Stimulated activated CD4-positive, alpha-beta T cell treated with anti-CD3 and anti-CD28 coated beads, Interleukin-1b, Interleukin-23, amount 100 ng/mL, for 48 hours (primary cell): ENCODE measurements around the gene TCF3.
"Not testable (repeated sequence)": the region's sequence is repeated elsewhere in the genome, so short reads cannot be mapped to it uniquely, and the experiment has no call there.

Experiments used
- DNase-seq: peaks from one replicate; pipeline ENCODE4 v3.0.0-alpha.2; 2020

Gene TCF3

DNA sequence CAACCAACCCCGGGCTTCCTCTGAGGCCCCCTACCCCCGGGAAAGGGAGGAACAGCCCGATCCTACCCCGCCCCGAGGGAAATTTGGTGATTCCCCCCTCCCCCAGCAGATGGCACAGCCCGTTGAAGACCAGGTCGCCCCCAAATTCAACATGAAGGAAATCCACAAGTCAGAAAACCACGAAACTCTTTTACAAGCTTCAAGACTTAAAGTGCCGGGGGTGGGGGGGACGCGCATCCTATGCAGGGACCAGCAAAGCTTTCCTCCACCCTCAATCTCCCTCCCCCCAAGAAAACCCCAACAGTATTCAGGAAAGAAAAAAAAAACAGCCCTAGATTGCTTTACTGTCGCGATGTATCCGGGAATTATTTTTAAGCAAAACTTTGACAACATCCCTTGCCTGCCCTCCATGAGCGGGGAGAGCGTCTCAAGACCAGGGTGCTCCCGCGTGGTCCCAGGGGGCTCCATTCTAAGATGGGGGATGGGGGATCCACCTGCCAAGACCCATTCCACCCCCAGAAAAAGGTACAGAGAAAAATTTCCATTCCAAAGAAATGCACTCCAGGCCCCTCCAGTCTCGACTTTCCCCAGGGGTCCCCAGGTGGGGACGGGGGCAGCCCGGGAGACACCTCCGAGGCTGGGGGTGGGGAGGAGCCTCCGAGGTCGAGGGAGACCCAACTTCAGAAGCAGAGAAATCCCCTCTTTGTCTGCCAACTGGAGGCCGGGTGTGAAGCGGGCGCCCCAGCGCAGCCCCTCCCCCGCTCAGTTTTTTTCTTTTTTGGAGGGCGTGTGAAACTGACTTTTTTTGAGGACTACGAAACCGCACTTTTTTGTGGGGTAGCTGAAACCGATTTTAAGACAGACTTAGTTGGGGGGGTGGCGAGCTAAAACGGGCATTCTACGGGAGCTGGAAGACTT, 1.5 kb downstream of the TCF3 start:
- DNase-seq, result peak; percentile 45

DNA sequence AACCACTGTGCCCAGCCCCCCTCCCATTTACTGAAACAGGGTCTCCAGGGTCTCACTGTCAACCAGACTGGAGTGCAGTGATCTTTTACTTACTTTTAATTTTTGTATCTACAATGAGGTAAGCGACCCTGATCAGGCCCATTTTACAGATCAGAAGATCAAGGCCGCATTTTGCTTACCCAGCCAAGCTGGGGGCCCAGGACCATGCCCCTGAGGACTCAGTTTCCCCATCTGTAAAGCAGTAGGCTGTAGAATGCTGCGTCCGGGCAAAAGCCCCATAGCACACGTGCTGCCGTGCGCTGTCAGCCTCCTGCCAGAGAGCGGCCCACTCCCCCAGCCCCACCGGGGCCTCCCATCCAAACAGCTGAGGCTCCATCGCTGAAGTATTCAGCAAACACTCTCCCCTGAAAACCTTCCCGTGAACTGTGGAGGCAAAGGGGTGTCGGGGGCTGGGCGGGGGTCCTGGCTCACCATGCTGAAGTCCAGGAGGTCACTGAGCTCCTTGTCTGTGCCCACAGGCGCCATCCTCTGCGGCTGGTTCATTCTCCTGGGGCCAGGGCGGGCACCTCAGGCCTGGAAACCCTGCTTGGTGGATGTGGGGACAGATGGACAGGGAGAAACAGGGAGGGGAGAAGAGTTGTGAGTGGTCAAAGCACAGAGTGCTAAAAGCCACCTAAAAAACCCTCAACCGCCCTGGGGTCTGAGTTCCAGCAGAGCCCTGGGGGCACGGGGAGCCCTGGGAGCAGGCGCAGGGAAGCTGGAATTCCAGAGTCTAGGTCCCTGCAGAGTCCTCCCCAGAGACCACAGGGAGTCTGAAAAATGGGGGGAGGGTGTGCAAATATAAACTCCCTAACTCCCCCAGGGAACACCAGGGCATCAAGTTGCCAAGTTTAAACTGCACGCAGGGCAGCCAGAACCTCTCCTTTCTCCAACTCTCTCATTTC, 2.4 kb downstream of the TCF3 start:
- no peak for DNase-seq

DNA sequence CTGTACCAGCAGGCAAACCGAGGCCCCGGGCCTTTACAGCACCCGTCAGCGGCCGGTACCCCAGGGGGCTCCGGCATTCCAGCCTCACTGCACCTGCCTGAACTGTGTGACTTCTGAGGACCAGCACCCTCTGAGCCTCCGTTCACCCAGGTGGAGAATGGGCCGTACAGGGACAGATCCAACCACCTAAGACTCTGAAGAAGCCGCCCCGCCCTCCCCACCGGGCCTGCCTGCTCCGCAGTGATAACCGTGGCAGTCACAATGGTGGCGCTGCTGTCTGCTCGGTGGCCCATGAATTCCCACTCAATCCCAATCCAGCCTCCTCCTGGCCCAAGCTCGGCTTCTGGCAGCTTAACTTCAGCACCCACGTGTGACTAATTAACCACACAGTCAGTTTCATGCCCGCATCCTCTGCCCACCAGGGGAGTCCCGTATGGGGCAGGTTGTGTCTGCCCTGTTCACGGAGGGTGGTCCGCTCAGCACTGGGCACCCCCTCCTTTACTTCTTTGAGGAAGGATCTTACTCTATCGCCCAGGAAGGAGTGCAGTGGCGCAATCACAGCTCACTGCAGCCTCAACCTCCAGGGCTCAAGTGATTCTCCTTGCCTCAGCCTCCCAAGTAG, 3.4 kb downstream of the TCF3 start:
- no peak for DNase-seq

DNA sequence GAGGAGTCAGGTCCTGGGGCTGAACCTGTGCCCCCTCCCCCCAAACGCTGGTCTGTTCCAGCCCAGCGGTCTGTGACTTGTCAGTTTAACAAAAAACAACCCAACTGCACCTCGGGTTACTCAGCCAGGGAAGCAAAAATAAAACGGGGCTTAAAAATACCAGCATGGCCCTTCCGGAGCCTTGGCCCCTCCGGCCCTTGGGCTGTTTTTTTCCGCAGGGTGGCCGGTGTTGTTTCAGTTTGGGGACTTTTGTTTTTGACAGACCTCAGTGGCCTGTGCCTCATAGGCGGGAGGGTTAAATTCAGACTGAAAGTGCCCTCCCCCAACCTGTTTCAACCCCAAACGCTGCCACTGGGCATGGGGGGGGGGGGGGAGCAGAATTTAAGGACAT, 4.0 kb downstream of the TCF3 start:
- no peak for DNase-seq

DNA sequence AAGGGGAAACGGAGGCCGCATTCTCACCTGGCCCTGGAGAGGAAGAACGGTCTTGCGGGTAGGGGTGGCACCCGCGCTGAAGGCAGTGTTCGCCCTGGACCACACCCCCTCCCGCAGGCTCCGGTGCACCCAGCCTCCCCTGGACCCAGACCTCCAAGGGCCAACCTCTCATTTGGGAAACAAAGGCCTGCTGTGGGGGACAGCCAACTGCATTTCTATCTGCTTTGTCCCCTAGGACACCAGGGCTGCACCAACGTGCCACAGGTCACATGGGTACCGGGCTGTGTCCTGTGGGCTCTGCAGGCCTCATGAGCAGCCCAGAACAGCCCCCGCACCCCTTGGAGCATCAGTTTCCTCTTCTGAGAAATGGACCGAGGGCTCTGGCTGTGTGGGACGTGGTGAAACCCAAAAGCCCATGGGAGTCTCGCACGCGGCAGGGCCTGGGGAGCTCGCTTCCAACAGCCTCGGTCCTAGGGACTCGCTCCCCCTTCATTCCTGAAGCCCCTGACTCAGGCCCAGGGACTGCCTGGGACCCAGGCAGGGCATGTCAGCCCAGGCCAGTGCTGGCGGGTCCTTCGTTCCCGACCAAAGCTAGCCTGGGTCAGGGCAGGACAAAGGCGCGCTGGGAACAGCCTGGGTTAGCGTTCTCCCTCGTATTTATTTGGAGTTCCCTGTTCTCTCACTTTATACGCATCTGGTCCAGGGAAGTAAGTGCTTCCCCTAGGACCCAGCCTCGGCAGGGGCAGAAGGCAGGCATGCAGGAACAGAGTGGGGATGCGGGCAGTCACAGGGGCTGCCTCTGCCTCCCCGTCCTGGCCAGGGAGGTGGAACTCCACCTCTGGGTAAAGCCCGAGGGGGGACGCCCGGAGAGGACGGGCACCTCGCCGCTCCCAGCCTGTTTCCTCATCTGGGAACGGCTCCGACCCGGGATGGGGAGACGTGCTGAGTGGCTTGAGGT, 4.6 kb downstream of the TCF3 start:
- DNase-seq, result no peak

DNA sequence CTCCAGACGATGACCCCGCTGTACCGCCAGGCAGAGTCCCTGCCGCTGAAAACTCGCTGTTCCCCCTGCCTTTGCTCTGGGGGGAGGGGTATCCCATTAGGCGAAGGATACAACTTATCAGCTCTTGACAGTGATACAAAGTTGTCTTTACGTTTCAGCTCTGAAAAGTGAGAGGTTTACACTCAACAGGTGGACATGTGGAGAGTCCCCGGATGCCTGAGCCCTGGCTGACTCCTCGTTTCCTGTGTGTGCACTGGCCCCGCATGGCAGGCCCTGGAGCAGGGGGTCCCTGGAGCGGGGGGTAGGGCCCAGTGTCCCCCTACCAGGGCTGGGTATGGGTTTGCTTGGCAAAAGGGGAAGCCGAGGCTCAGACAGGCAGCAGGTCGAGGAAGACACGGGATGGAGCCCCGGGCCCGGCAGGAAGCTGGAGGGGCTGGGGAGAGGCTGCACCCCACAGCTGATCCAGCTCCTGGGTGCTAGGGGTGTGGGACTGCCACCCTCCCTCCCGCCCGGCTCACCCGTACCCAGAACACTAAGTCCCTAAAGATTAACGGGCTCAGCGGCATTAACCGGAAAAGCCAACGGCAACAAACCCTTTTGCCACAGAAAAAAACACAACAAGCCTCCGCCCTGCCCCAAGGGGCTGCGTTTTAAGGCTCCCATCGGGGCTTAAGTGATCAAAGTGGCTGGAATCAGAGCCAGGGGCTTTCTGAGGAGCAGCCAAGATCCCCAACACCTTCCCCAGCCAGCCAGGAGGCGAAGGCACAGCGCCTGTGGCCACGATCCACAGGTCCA, 5.6 kb downstream of the TCF3 start:
- DNase-seq, result no peak

DNA sequence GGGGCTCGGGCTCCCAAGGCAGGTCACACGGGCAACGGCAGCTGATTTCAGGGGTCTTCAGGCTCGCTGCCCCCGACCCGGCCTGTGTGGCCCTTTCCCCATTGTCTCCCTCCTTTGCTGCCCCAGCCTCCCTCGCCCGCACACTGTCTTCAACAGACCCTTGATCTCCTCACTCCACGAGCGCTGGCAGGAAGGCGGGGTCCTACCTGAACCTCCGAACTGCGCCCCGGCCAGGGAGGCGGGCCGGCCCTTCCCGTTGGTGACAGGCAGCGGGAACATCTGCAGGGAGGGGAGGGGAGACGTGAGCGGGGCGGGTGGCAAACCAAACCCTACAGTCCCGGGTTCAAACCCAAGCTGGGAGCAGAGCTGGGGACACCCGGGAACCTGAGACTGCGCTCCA, 6.3 kb downstream of the TCF3 start:
- no peak for DNase-seq

DNA sequence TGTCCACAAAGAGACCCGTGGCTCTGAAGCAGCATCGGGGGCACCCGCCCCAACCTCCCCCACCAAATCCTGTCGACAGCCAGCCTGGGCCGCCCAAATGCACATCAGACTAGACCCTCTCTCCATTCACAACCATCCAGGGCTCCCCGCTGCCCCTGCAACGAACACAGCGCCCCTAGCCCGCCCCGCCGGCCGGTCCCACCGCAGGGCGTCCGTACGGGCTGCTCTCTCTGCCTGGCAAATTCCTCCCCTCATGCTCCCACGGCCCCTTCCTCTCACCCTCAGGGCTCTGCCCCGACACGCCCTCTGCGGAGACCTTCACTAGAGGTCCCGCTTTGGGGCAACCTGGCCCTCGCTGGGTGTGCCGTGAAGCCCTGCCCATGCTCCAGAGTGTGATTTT, 7.1 kb downstream of the TCF3 start:
- no peak for DNase-seq

DNA sequence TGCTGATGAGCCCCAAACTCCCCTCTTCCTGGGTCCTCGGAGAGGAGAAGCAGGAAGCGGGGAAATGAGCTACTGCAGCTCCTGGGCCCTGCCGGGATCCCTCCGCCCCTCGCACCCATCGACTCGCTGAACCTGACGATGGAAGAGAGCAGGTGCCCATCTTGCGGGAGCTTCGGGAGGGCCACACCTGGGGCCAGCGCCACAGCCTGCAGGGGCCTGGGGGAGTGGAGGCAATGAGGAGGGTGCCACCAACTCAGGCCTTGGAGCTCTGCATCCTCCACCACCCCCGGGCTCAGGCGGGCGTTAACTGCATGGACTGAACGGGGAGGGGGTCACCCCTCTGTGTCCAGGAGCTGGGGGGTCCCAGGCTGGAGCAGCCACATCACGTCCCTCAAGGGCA, 8.3 kb downstream of the TCF3 start:
- no peak for DNase-seq

DNA sequence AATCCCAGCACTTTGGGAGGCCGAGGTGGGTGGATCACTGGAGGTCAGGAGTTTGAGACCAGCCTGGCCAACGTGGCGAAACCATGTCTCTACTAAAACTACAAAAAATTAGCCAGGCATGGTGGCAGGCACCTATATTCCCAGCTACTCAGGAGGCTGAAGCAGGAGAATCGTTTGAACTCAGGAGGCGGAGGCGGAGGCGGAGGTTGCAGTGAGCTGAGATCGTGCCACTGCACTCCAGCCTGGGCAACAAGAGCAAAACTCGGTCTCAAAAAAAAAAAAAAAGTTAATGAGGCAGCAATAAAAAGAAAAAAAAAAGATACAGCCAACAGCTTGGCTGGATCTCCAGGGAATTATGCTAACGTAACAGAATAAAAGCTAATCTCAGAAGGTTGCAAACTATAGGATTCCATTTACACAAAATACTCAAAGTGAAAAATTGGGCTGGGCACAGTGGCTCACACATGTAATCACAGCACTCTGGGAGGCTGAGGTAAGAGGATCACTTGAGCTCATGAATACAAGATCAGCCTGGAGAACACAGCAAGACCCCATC, 11.4 kb downstream of the TCF3 start:
- DNase-seq, result not testable (repeated sequence)

DNA sequence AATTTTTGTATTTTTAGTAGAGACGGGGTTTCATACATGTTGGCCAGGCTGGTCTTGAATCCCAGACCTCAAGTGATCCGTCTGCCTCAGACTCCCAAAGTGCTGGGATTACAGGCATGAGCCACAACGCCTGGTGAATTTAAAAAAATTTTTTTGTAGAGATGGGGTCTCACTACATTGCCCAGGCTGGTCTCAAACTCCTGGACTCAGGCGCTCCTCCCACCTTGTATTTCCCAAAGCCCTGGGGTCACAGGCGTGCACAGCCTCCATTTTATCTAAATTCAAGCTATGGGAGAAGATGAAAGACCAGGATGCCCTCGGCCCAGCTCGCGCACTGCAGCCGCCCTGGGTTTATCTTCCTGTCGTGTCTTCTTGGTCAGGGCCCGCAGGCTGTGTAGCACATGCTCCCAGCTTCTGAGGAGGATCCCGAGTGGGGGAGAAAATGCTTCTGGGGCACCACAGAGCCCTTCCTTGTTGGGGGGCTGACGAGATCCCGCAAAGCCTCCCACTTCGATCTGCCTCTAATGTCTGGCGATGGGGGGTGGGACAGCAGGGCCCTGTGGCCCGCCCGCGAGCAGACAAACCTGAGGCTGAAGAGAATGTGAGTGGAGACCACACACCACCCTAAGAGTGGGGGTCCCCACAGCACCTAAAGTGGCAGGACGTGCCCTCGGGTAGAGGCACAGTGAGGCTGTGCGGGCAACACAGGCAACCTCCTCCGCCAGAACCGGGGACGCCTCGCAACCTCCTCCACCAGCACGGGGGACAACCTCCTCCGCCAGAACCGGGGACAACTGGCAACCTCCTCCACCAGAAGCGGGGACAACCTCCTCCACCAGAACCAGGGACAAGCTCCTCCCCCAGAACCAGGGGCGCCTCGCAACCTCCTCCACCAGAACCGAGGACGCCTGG, 15.8 kb downstream of the TCF3 start:
- DNase-seq, result no peak

DNA sequence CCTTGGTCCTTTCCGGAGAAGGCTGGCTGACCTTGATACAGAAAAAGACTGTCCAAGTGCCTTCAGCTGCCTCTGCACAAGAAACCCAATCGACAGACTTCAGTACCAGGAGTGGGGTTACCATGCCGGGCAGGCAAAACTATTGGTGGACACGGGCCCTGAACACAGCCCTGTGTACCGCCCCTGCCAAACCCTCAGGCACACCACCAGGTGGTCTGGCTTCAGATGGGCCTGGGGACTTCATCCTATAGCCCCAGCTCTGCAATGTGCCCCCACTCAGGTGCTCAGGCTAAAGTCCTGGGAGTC, 17.5 kb downstream of the TCF3 start:
- DNase-seq, result no peak

DNA sequence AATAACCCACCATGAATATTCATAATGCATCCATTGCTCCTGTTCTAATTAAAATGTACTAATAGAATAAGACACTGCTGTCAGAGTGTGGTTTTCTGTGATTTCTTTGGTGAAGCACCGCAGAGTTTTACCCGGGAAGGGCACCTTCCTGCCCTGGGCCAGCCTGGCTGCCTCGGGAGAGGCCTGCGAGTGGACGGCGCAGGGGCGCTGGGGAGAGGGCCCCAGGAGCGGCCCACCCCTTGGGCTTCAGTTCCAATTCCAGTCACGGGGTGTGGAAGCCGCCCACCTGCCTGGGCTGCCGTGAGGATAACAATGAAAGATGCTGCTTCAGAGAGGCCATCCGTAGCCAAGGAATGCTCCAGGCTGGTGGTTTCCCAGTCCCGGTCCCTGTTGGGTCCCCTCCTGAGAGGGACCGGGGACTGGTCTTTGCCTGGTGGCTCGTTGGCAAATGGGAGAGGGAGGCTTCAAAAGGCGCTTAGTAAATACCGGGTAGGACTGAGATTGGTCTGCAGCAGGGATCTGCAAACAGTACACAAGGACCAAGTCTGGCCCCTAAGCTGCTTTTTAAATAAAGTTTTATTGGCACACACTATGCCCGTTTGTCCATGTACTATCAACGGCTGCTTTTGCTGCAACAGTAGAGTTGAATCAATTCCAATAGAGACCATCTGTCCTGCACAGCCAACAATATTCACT, 18.0 kb downstream of the TCF3 start:
- no peak for DNase-seq

DNA sequence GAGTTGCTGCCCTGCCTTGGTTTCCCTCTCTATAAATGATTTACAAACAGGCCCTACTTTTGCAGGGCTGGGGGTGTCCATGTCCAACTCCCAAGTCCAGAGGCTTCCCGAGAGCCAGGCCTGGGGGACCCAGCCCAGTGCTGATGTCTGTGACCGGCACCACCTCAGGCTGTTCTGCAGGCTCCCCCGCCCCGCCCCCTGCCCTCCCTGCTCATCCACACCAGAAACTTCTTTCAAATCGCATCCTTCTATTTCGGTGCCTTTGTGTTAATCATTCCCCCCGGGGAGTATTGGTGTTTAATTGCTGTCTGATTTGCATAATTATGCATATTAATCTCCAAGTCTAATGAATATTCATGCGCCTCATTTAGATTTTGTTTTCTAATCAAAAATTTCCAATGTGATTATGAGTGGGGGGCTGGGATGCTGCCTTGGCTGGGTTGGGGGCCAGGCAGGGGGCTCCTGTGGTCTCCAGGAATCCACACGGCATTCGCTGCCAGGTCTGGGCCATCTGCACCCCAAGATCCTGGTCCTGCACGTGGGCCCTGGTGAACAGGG, 19.1 kb downstream of the TCF3 start:
- DNase-seq, result no peak

DNA sequence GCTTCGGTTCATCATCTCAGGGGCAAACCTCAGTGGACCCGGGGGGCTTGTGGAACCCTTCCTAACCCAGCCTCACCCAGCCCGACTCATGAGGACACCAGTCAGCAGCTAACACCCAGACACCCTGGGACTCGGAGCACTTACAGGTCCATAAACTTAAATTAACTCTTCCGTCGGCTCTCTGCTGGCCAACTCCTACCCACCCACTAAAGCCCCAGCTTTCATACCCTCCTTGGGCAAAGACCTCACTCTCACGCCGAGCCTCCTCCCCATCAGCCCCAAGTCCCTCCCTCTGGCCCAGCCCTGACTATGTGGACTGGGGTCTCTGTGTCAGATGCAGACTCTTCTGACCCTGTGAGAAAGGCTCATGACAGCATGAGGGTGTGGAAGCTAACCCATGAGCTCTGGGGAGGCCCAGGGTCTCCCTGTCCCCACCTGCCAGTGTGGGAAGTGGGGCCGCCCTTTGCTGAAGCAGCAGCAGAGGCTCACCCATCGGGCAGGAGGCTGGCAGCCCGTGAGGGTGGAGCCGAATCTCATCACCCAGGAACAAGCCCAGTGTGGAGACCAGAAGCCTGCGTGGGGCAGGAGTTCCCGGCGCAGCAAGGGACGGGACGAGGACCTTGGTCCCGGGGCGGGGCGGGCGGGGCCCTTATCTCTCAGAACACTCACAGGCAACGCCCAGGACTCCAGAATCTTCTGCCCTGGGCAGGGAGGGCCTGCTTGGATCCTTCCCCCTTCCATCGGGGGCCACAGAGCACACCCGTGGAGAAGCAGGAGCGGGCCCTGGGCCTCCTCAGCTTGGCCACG, 19.8 kb downstream of the TCF3 start:
- DNase-seq, result no peak

DNA sequence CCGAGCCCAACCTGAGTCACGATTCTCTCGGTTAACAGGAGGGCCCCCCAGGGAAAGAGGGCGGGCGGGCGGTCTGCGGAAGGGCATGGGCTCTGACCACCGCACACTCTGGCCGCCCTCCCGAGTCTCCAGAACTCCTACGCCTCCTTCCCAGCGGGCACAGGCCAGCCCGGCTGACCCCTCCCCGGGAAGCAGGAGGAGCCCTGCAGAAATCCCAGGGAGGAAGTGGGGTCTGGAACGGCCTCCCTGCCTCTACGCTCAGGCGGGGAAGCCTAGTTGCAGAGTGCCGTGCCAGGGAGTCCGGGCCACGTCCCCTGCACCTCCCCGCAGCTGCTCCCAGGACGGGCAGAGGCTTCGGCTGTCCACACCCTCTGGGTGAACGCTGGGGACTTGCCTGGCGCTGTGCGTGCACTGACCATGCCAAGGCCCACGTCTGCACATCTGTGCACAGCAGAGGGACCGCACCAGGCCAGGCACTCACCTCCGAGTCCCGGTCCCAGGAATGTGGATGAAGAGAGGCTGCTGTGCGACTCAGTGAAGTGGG, 20.8 kb downstream of the TCF3 start:
- DNase-seq, result no peak

DNA sequence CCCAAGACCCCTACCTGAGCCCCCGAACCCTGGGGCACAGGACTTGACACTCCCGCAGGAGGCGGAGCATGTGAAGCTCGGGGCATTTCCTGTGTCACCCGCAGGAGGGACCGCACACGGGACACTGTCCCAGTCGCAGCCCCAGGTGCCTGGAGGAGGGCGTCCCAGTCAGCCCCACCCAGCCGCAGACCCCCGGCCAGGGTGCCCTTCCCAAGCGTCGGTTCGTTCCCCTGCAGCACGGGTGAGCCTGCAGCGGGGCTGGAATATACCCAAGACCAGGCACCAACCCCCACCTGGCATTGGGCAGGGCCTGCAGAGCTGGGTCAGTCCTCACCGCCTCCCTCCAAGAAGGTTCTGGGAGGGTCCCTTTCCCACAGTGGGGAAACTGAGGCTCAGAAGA, 21.6 kb downstream of the TCF3 start:
- no peak for DNase-seq

DNA sequence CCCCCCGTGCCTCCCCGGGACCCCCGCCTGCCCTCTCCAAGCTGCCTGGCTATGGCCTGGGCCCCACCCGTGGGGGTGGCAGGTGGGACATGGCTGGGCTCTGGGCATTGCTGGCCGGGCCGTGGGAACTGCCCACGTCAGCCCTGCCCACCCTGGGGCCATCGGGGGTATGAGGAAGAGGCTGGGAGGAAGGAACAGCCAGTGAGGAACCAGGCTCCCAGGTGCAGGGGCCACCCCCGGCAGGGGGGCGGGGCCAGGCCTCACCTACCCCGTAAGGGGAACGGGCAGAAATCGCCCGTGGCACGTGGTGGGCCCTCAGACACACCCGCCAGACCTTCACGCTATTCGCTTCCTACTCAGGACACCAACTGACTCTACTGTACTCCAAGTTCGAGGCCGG, 22.4 kb downstream of the TCF3 start:
- DNase-seq, result no peak
